Stimulated activated CD4-positive, alpha-beta T cell treated with anti-CD3 and anti-CD28 coated beads, Interleukin-4, amount 100 ng/mL, for 24 hours (primary cell): ENCODE results near the gene RNF208.
A peak's percentile ranks its signal among the peaks of the same experiment; 100 is the strongest.

Experiments
- DNase-seq: peaks from one replicate; pipeline ENCODE4 v3.0.0-alpha.2; 2020

RNF208 gene

GRCh38 chr9:137189297-137190295 lies 32.4 kb downstream of the RNF208 start:
- DNase-seq = no peak

- DNase-seq = peak; percentile 92
Measured at GRCh38 chr9:137188490-137189296, 33.3 kb downstream of the RNF208 start, which contains the start of the genes ANAPC2 and SSNA1. ANAPC2 (minus strand) TSS chr9:137188560; CDS start chr9:137188532, 28 bp downstream. SSNA1 (plus strand) TSS chr9:137188676; CDS start chr9:137188727, 51 bp downstream.

- DNase-seq = no peak
Measured at GRCh38 chr9:137188086-137188489, 34.0 kb downstream of the RNF208 start.

GRCh38 chr9:137187386-137187785 lies 34.7 kb downstream of the RNF208 start:
- no peak for DNase-seq

GRCh38 chr9:137186385-137186784 lies 35.7 kb downstream of the RNF208 start:
- DNase-seq = no peak

GRCh38 chr9:137185921-137186320 lies 36.1 kb downstream of the RNF208 start:
- DNase-seq = no peak

GRCh38 chr9:137184881-137185660 lies 37.0 kb downstream of the RNF208 start:
- DNase-seq = no peak

- DNase-seq = no peak
Measured at GRCh38 chr9:137183980-137184595, 38.0 kb downstream of the RNF208 start.

- DNase-seq = no peak
Measured at GRCh38 chr9:137182836-137183235, 39.2 kb downstream of the RNF208 start.

GRCh38 chr9:137181680-137182079 lies 40.4 kb downstream of the RNF208 start:
- DNase-seq = no peak

GRCh38 chr9:137180491-137180890 lies 41.5 kb downstream of the RNF208 start:
- DNase-seq = no peak

GRCh38 chr9:137179761-137180160 lies 42.3 kb downstream of the RNF208 start:
- no peak for DNase-seq

GRCh38 chr9:137178939-137179630 lies 43.0 kb downstream of the RNF208 start:
- DNase-seq = no peak

GRCh38 chr9:137178201-137178938 lies 43.7 kb downstream of the RNF208 start:
- no peak for DNase-seq

- DNase-seq = peak; percentile 22
Measured at GRCh38 chr9:137176302-137177182, 45.5 kb downstream of the RNF208 start.

- no peak for DNase-seq
Measured at GRCh38 chr9:137175345-137175961, 46.6 kb downstream of the RNF208 start.

- no peak for DNase-seq
Measured at GRCh38 chr9:137174722-137175293, 47.2 kb downstream of the RNF208 start.

GRCh38 chr9:137173796-137174664 lies 48.0 kb downstream of the RNF208 start:
- no peak for DNase-seq
